Measurements from ENCODE around the gene TSPAN9. TPM values are rescaled to one million over a fixed set of nuclear protein-coding genes. Genes with fewer than 3 reads are reported as not detected.

TSPAN9 gene
- total RNA-seq, 1 donor from 2014 or later = 81.2 TPM

- H3K4me1 ChIP-seq = no peaks in the 10 kb centered on the region
- no peaks in the 10 kb centered on the region for H3K9me3 ChIP-seq
- intact Hi-C loops (cut with DNase I) = no loop called here
- no peak overlapping the region for H3K4me3 ChIP-seq
- no peak for TF ChIP-seq CTCF (IDR thresholded peaks at IDR 0.05)
- H3K27me3 ChIP-seq = no peaks in the 10 kb centered on the region
- DNase-seq = no peak
- no peak overlapping the region for H3K27ac ChIP-seq
- H3K36me3 ChIP-seq = no peaks in the 10 kb centered on the region
- no peak for ATAC-seq
Measured at GRCh38 chr12:3328571-3328970, 251.4 kb downstream of the TSPAN9 start.

GRCh38 chr12:3329361-3329760, 252.2 kb downstream of the TSPAN9 start:
- Histone ChIP-seq H3K4me1 (no peaks in the 10 kb centered on the region), H3K27ac (no peak overlapping the region), H3K36me3 (no peaks in the 10 kb centered on the region), H3K4me3 (no peak overlapping the region), H3K27me3 (no peaks in the 10 kb centered on the region), H3K9me3 (no peaks in the 10 kb centered on the region)
- no peak for TF ChIP-seq CTCF (IDR thresholded peaks at IDR 0.05)
- ATAC-seq = no peak
- DNase-seq = no peak
- intact Hi-C loops (cut with DNase I) = no loop called here

- DNase-seq = no peak
- ATAC-seq = no peak
- Histone ChIP-seq H3K36me3 (no peaks in the 10 kb centered on the region), H3K4me3 (no peak overlapping the region), H3K27ac (no peak overlapping the region), H3K27me3 (no peaks in the 10 kb centered on the region), H3K4me1 (no peaks in the 10 kb centered on the region), H3K9me3 (no peaks in the 10 kb centered on the region)
- TF ChIP-seq CTCF (IDR thresholded peaks at IDR 0.05) = no peak
- intact Hi-C loops (cut with DNase I) = no loop called here
Measured at GRCh38 chr12:3330976-3331510, 253.9 kb downstream of the TSPAN9 start.

- H3K36me3 ChIP-seq = no peaks in the 10 kb centered on the region
- no peaks in the 10 kb centered on the region for H3K4me1 ChIP-seq
- H3K9me3 ChIP-seq = no peaks in the 10 kb centered on the region
- DNase-seq (no peak), ATAC-seq (no peak)
- no peak for TF ChIP-seq CTCF (IDR thresholded peaks at IDR 0.05)
- H3K27ac ChIP-seq = no peak overlapping the region
- H3K27me3 ChIP-seq = no peaks in the 10 kb centered on the region
- intact Hi-C loops (cut with DNase I) = no loop called here
- no peak overlapping the region for H3K4me3 ChIP-seq
Measured at GRCh38 chr12:3332188-3332587, 255.0 kb downstream of the TSPAN9 start.

GRCh38 chr12:3333583-3333982, 256.4 kb downstream of the TSPAN9 start:
- no peak overlapping the region for H3K4me3 ChIP-seq

More at GRCh38 chr12:3333583-3333982, 256.4 kb downstream of the TSPAN9 start:
- intact Hi-C loops (cut with DNase I) = no loop called here
- Histone ChIP-seq H3K36me3 (no peaks in the 10 kb centered on the region), H3K27me3 (no peaks in the 10 kb centered on the region), H3K27ac (no peak overlapping the region), H3K9me3 (no peaks in the 10 kb centered on the region), H3K4me1 (no peaks in the 10 kb centered on the region)
- TF ChIP-seq CTCF (IDR thresholded peaks at IDR 0.05) = no peak
- DNase-seq = no peak
- ATAC-seq = no peak

All from upper lobe of right lung (tissue), 1 donor.